Measurements from ENCODE around the gene CAPN1. TPM values are rescaled to one million over a fixed set of nuclear protein-coding genes. Genes with fewer than 3 reads are reported as not detected.
A peak's percentile ranks its signal among the peaks of the same experiment; 100 is the strongest.
"Not testable (repeated sequence)": the region's sequence is repeated elsewhere in the genome, so short reads cannot be mapped to it uniquely, and the experiment has no call there.

The CAPN1 gene
- polyA plus RNA-seq, 1 of the 3 experiments (the other 2 are of a cell fraction): 92.2 TPM

GRCh38 chr11:65148657-65149056, 33.1 kb upstream of the CAPN1 start:
- no peaks in the 10 kb centered on the region for H3K36me3 ChIP-seq (replicated peaks in 1 of 2; ENCODE audit: control insufficient read depth in 1 of 2, insufficient read depth in 2 of 2, low read length in 1 of 2)
- H3K27ac ChIP-seq (ENCODE audit: low read depth in 2 of 2, low read length in 1 of 2): no peak overlapping the region
- no peak for TF ChIP-seq SIN3A (IDR thresholded peaks at IDR 0.05; ENCODE audit: borderline replicate concordance, low read depth, low read length)
- no peaks in the 10 kb centered on the region for H3K9me2 ChIP-seq
- WGBS (ENCODE audit: low lambda C conversion rate): 79% methylated on average over 5 of the region's 5 CpGs
- H3F3A ChIP-seq (replicated peaks; ENCODE audit: insufficient read depth): peaks cover 14% of the 10 kb centered on the region
- ChIA-PET CTCF (interaction anchor here (0.9 to 3.8 kb wide), 6 partner anchors 11 to 181 kb away, joined by 3 to 13 read pairs (median 4); no protein-coding TSS in a partner anchor), POLR2A (interaction anchor here (0.6 kb wide), 1 partner anchor 11 kb away, joined by 5 read pairs; no protein-coding TSS in a partner anchor)
- no peak overlapping the region for H3K4me2 ChIP-seq
- no peak overlapping the region for H3K4me3 ChIP-seq (ENCODE audit: low read depth in 2 of 2, low read length in 1 of 2)
- H4K20me1 ChIP-seq (ENCODE audit: insufficient read depth): no peaks in the 10 kb centered on the region
- no peaks in the 10 kb centered on the region for H3K27me3 ChIP-seq (ENCODE audit: insufficient read depth)
- H3K79me2 ChIP-seq (ENCODE audit: insufficient read depth): no peaks in the 10 kb centered on the region
- peaks cover 11% of the 10 kb centered on the region in 2 experiments; a peak in 2 of 4 replicates for H3K4me1 ChIP-seq (ENCODE audit: control insufficient read depth in 1 of 2, insufficient read depth in 2 of 2, low read depth in 1 of 2, low read length in 1 of 2)
- no peak overlapping the region for H2AFZ ChIP-seq (ENCODE audit: low read depth)
- no peaks in the 10 kb centered on the region for H3K9me3 ChIP-seq
- H3K9ac ChIP-seq: no peak overlapping the region
- DNase-seq: no peak

GRCh38 chr11:65150131-65150508, 31.6 kb upstream of the CAPN1 start:
- ChIA-PET POLR2A (interaction anchor here (0.5 kb wide), 1 partner anchor 30 kb away, joined by 3 read pairs; no protein-coding TSS in a partner anchor), CTCF (interaction anchor here (1.0 to 3.8 kb wide), 2 partner anchors 14 to 36 kb away, joined by 3 to 13 read pairs; no protein-coding TSS in a partner anchor)
- not testable (repeated sequence) for H3K9me3 ChIP-seq; H3K79me2 ChIP-seq (ENCODE audit: insufficient read depth); DNase-seq; H3K27me3 ChIP-seq (ENCODE audit: insufficient read depth); H3K36me3 ChIP-seq (replicated peaks in 1 of 2; ENCODE audit: control insufficient read depth in 1 of 2, insufficient read depth in 2 of 2, low read length in 1 of 2); H3K4me3 ChIP-seq (ENCODE audit: low read depth in 2 of 2, low read length in 1 of 2); H4K20me1 ChIP-seq (ENCODE audit: insufficient read depth); H2AFZ ChIP-seq (ENCODE audit: low read depth); H3K9me2 ChIP-seq; H3K9ac ChIP-seq
- peaks cover 11% of the 10 kb centered on the region in 2 experiments; a peak in 2 of 4 replicates for H3K4me1 ChIP-seq (ENCODE audit: control insufficient read depth in 1 of 2, insufficient read depth in 2 of 2, low read depth in 1 of 2, low read length in 1 of 2)
- peak overlapping the region; percentile 56; the same call in 1 of the 2 replicates for H3K4me2 ChIP-seq
- WGBS (ENCODE audit: low lambda C conversion rate): 92% methylated on average over 10 of the region's 10 CpGs
- H3F3A ChIP-seq (replicated peaks; ENCODE audit: insufficient read depth): peaks cover 14% of the 10 kb centered on the region
- peak overlapping the region; percentile 47 to 76; a peak in 3 of 4 replicates for H3K27ac ChIP-seq (ENCODE audit: low read depth in 2 of 2, low read length in 1 of 2)

DNA sequence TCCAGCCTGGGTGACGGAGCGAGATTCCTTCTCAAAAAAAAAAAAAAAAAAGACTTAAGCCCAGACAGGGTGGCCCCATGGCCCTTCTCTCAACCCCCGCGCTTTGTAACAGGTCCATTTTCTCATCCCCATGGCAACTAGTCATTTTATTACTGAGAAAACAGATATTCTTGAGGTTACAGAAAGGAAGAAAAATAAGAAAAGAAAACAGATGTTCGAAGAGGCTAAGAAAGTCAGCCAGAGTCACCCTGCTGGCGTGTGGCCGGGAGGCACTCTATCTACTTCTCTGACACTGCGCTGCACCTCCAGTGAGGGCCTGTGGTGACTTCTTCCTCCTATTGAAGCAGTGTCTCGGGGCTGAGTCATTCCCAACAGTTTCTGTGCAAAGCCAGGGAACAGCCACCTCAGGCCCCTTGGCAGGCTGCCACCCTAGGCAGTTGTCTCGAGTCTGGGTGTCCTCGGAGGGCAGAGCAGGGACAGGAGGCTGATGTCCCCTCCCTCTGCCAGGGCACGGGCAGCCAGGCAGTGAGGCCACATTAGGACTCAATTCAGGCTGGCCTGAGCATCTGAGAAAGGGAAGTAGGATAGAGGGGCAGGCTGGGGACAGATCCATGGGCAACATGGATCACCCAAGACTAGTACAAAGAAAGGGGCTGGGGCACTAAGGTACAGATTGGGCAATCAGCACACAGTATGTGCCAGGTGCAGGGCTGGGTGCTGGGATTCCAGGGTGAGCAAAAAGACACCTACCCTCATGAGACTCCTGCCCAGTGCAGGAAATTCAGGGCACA, 31.0 kb upstream of the CAPN1 start:
- no peaks in the 10 kb centered on the region for H3K79me2 ChIP-seq (ENCODE audit: insufficient read depth)
- peak overlapping the region; percentile 47 to 76 for H3K27ac ChIP-seq (ENCODE audit: low read depth in 2 of 2, low read length in 1 of 2)
- peak overlapping the region; percentile 72; the same call in 1 of the 2 replicates for H2AFZ ChIP-seq (ENCODE audit: low read depth)
- no peak overlapping the region for H3K4me3 ChIP-seq (ENCODE audit: low read depth in 2 of 2, low read length in 1 of 2)
- no peaks in the 10 kb centered on the region for H3K36me3 ChIP-seq (replicated peaks in 1 of 2; ENCODE audit: control insufficient read depth in 1 of 2, insufficient read depth in 2 of 2, low read length in 1 of 2)
- H3K4me1 ChIP-seq (ENCODE audit: control insufficient read depth in 1 of 2, insufficient read depth in 2 of 2, low read depth in 1 of 2, low read length in 1 of 2): peaks cover 11% of the 10 kb centered on the region in 2 experiments; a peak in 2 of 4 replicates
- POLR2A ChIA-PET: no interaction called here
- CTCF ChIA-PET: interaction anchor here (0.7 to 3.8 kb wide), 3 partner anchors 15 to 179 kb away, joined by 3 to 13 read pairs (median 3); no protein-coding TSS in a partner anchor
- DNase-seq: peak; percentile 82
- 0 out of 2 replicates have a peak overlapping the region, but pooled peaks have one; percentile 13 for H3K9ac ChIP-seq
- no peaks in the 10 kb centered on the region for H3K9me2 ChIP-seq
- no peaks in the 10 kb centered on the region for H3K9me3 ChIP-seq
- H4K20me1 ChIP-seq (ENCODE audit: insufficient read depth): no peaks in the 10 kb centered on the region
- WGBS (ENCODE audit: low lambda C conversion rate): 33% methylated on average over 12 of the region's 12 CpGs
- H3K4me2 ChIP-seq: peak overlapping the region; percentile 56; the same call in 1 of the 2 replicates
- H3K27me3 ChIP-seq (ENCODE audit: insufficient read depth): no peaks in the 10 kb centered on the region
- peaks cover 14% of the 10 kb centered on the region for H3F3A ChIP-seq (replicated peaks; ENCODE audit: insufficient read depth)
- TF ChIP-seq MXI1 (IDR thresholded peaks at IDR 0.05; ENCODE audit: low read depth, low read length) (0 out of 2 replicates have a peak, but pooled peaks have one; percentile 45), ZBTB33 (IDR thresholded peaks at IDR 0.05; ENCODE audit: borderline replicate concordance, low read depth) (no peak), JUND (IDR thresholded peaks at IDR 0.05) (0 out of 2 replicates have a peak, but pooled peaks have one; percentile 9), NFIC (IDR thresholded peaks at IDR 0.05; ENCODE audit: borderline replicate concordance) (peak; percentile 67; the same call in 1 of the 2 replicates), TAF1 (IDR thresholded peaks at IDR 0.05; ENCODE audit: borderline replicate concordance, low read depth, low read length) (no peak), CTCF (IDR thresholded peaks at IDR 0.05) (no peak), TEAD4 (IDR thresholded peaks at IDR 0.05; ENCODE audit: borderline replicate concordance, insufficient read depth) (no peak), GATA2 (CRISPR knock-in tag; IDR thresholded peaks at IDR 0.05) (no peak), EZH2phosphoT487 (IDR thresholded peaks at IDR 0.05; ENCODE audit: borderline replicate concordance, low read depth) (no peak), GABPA (IDR thresholded peaks at IDR 0.05; ENCODE audit: low read depth) (no peak), RCOR1 (IDR thresholded peaks at IDR 0.05; ENCODE audit: low read length) (peak; percentile 17; the same call in 1 of the 2 replicates), MAX (IDR thresholded peaks at IDR 0.05; ENCODE audit: low read depth) (no peak), USF2 (IDR thresholded peaks at IDR 0.05; ENCODE audit: borderline replicate concordance, low read depth, low read length) (no peak)
